IgD-negative memory B cell (primary cell): Measurements from ENCODE around the gene MAML3. TPM values are rescaled to one million over a fixed set of nuclear protein-coding genes. Genes with fewer than 3 reads are reported as not detected.

ENCODE experiments used
- H3K27ac Mint-ChIP-seq, 3 donors: one replicate each; pipeline ENCODE4 v1.8.0; 2020 to 2022; ENCODE audit warnings: mild to moderate bottlenecking in 3 of 3, mixed read lengths in 3 of 3, moderate library complexity in 1 of 3
- H3K27me3 Mint-ChIP-seq: one replicate; pipeline ENCODE4 v1.8.0; 2021; ENCODE audit warnings: mixed read lengths
- H3K36me3 Mint-ChIP-seq: one replicate; pipeline ENCODE4 v1.8.0; 2020; ENCODE audit warnings: mild to moderate bottlenecking, mixed read lengths
- H3K4me1 Mint-ChIP-seq, 3 donors: one replicate each; pipeline ENCODE4 v1.8.0; 2020 to 2022; ENCODE audit warnings: mixed read lengths in 3 of 3, mild to moderate bottlenecking in 1 of 3
- H3K4me3 Mint-ChIP-seq, 4 donors: one replicate each; pipeline ENCODE4 v1.8.0; 2020 to 2022; ENCODE audit warnings: mild to moderate bottlenecking in 4 of 4, mixed read lengths in 4 of 4, moderate library complexity in 3 of 4
- H3K9me3 Mint-ChIP-seq, 3 donors: one replicate each; pipeline ENCODE4 v1.8.0; 2020 to 2021; ENCODE audit warnings: mixed read lengths in 3 of 3, mild to moderate bottlenecking in 1 of 3
- polyA plus RNA-seq: library from polyadenylated mRNA; unstranded; fragments of 300-500 nt; fragmentation: Illumina TruSeq; gene quantifications from one replicate; pipeline ENCODE4 v1.2.3, GENCODE V29; 2021

MAML3 gene
- polyA plus RNA-seq, 1 donor from 2014 or later, result 0.03 TPM

- peaks cover 0 to 6% (median 1%) of the 10 kb centered on the region in 3 donors for H3K4me1 Mint-ChIP-seq
- no peaks in the 10 kb centered on the region for H3K36me3 Mint-ChIP-seq
- H3K4me3 Mint-ChIP-seq, result no peak overlapping the region
- no peak overlapping the region for H3K27ac Mint-ChIP-seq
- H3K27me3 Mint-ChIP-seq, result peaks cover 28% of the 10 kb centered on the region
- H3K9me3 Mint-ChIP-seq, result no peaks in the 10 kb centered on the region
Observed at GRCh38 chr4:139854668-139855403, 299.1 kb downstream of the MAML3 start.

DNA sequence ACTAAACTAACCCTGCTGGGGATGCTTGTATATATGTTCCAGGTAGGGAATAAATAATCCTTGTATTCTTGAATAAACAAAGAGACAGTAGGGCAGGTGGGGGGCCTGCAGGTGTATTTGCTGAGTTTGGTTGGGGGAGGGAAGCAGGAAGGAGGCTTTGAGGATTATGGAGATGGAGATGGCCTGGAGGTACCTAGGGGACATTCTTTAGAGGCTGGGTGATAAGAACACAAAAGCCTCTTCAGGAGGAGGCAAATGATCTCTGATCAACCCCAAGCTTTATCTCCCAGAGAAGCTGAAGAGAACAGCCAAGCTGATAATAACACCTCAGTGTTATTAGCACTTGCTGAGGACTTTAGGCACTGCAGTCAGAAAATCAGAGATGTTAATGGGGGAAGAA, 300.7 kb downstream of the MAML3 start:
- H3K36me3 Mint-ChIP-seq, result no peaks in the 10 kb centered on the region
- no peak overlapping the region for H3K4me3 Mint-ChIP-seq
- no peak overlapping the region for H3K27ac Mint-ChIP-seq
- H3K27me3 Mint-ChIP-seq, result peaks cover 18% of the 10 kb centered on the region
- peaks cover 0 to 6% (median 0%) of the 10 kb centered on the region in 3 donors for H3K4me1 Mint-ChIP-seq
- no peaks in the 10 kb centered on the region for H3K9me3 Mint-ChIP-seq

DNA sequence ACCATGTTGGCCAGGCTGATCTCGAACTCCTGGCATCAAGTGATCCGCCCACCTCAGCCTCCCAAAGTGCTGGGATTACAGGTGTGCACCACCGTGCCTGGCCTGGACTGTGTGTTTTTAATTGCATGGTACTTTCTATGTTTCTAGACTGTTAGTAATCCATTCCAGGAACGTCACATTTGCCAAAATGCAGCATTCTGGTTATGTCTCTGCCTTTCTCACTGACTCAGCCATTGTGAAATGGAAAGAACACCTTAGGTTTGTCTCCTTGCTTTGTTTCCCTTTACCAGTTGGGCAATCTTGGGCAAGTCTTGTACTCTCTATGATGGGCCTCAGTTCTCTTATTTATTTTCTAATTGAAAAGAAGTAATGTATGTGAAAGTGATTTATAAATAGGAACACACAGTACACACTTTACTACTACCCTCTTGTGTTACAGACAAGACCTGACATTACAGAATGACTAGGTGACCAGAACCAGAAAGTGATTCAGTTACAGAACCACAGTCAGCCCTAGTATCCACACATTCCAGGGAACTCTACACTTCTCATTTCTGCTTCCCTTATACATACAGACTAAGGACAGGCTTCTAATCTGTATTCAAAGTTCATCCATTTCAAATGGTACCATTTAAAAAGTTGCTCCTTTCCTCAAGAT, 301.2 kb downstream of the MAML3 start:
- no peaks in the 10 kb centered on the region for H3K36me3 Mint-ChIP-seq
- peaks cover 0 to 6% (median 0%) of the 10 kb centered on the region in 3 donors for H3K4me1 Mint-ChIP-seq
- peaks cover 15% of the 10 kb centered on the region for H3K27me3 Mint-ChIP-seq
- no peak overlapping the region for H3K27ac Mint-ChIP-seq
- H3K4me3 Mint-ChIP-seq, result no peak overlapping the region
- no peaks in the 10 kb centered on the region for H3K9me3 Mint-ChIP-seq

- H3K4me1 Mint-ChIP-seq, result peaks cover 0 to 6% (median 0%) of the 10 kb centered on the region in 3 donors
- peaks cover 9% of the 10 kb centered on the region for H3K27me3 Mint-ChIP-seq
- H3K36me3 Mint-ChIP-seq, result no peaks in the 10 kb centered on the region
- H3K9me3 Mint-ChIP-seq, result no peaks in the 10 kb centered on the region
- no peak overlapping the region for H3K27ac Mint-ChIP-seq
- no peak overlapping the region for H3K4me3 Mint-ChIP-seq
Observed at GRCh38 chr4:139851639-139852038, 302.3 kb downstream of the MAML3 start.

DNA sequence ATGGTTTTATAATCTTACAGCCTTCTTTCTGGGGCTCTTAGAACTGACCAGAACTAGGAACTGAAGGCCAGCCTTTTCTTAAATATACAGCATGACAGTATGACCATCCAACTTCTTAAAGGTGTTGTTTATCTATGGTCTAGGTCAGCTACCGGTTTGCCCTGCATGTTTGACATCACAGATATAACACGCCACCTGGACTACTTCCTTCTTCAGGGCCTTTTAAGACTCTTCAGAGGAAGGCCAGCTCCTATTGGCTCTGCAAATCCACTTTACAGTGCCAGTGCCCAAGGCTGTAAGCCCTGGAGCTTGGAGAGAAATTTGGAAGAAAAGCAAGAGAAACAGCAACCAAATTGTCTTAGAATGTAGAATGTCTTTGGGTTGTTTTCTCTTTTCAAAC, 302.9 kb downstream of the MAML3 start:
- Mint-ChIP-seq H3K27ac (no peak overlapping the region), H3K4me3 (no peak overlapping the region), H3K9me3 (no peaks in the 10 kb centered on the region), H3K36me3 (no peaks in the 10 kb centered on the region), H3K4me1 (peaks cover 0 to 6% (median 0%) of the 10 kb centered on the region in 3 donors), H3K27me3 (peaks cover 7% of the 10 kb centered on the region)

DNA sequence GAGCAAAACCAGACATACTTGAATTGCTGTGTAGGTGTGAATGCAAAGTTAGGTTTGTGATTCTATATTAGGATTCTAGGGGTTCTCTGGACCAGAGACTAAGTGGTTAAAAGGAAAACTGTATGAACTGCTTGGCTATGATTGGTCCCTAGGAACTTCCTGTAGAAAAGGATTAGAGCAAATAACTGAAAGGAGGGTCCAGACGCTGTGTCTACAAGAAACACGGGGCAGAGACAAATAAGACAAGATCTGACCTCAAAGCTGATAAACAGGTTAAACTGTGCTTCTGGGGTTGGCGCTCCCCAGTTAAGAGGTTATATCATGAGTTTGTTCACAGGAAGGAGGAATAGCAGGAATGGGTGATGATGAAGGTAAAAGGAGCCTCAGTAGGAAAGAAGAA, 304.8 kb downstream of the MAML3 start:
- Mint-ChIP-seq H3K27ac (no peak overlapping the region), H3K27me3 (peaks cover 5% of the 10 kb centered on the region), H3K4me1 (peaks cover 0 to 6% (median 0%) of the 10 kb centered on the region in 3 donors), H3K4me3 (no peak overlapping the region), H3K36me3 (no peaks in the 10 kb centered on the region), H3K9me3 (peaks cover 0 to 3% (median 0%) of the 10 kb centered on the region in 3 donors)

DNA sequence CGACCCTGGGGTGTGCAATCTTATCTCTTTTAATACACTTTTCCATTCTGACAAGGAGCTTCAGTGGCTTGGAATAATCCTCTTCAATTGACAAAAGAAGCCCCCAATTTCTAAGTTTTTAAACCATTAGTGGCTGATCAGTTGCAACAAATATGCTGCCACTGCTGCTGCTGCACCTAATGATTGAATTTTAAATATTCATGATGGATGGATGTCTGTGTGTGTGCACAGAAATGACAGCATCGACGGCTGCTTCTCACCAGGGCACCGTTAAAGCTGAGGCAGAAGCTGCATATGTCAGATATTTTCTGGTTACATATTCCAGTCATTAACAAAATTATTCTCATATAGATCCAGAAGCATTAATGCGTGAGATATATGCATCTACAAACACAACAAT, 306.0 kb downstream of the MAML3 start:
- H3K4me3 Mint-ChIP-seq, result no peak overlapping the region
- H3K27me3 Mint-ChIP-seq, result peaks cover 3% of the 10 kb centered on the region
- no peak overlapping the region for H3K27ac Mint-ChIP-seq
- H3K9me3 Mint-ChIP-seq, result peaks cover 0 to 3% (median 0%) of the 10 kb centered on the region in 3 donors
- no peaks in the 10 kb centered on the region for H3K36me3 Mint-ChIP-seq
- H3K4me1 Mint-ChIP-seq, result peaks cover 0 to 6% (median 0%) of the 10 kb centered on the region in 3 donors

DNA sequence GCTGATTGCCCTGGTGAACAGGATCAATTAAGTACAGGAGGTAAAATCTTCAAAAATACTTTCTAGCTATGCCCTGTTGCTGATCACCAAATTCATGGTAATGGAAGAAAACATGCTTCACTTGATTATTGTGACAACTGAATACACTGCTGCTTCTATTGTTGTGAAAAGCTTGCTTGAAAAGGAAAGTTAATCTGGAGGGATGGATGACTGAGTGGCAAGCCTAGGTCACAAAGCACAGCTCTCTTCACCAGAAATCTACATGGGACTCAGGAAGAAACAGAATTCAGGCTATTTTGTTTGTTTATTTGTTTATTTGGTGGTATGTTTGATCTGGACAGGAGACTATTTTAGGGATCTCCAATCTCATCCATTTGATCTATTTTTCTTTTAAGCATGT, 306.4 kb downstream of the MAML3 start:
- Mint-ChIP-seq H3K4me1 (peaks cover 0 to 6% (median 0%) of the 10 kb centered on the region in 3 donors), H3K4me3 (peak overlapping the region in 1 of 4 donors; percentile 35), H3K27me3 (peaks cover 2% of the 10 kb centered on the region), H3K36me3 (no peaks in the 10 kb centered on the region), H3K27ac (no peak overlapping the region), H3K9me3 (peaks cover 0 to 3% (median 0%) of the 10 kb centered on the region in 3 donors)

GRCh38 chr4:139846766-139847165, 307.2 kb downstream of the MAML3 start:
- H3K36me3 Mint-ChIP-seq, result no peaks in the 10 kb centered on the region
- peaks cover 0 to 3% (median 0%) of the 10 kb centered on the region in 3 donors for H3K9me3 Mint-ChIP-seq
- peaks cover 2% of the 10 kb centered on the region for H3K27me3 Mint-ChIP-seq
- H3K4me1 Mint-ChIP-seq, result peaks cover 0 to 5% (median 0%) of the 10 kb centered on the region in 3 donors
- H3K27ac Mint-ChIP-seq, result no peak overlapping the region
- no peak overlapping the region for H3K4me3 Mint-ChIP-seq

GRCh38 chr4:139845453-139846093, 308.4 kb downstream of the MAML3 start:
- Mint-ChIP-seq H3K36me3 (no peaks in the 10 kb centered on the region), H3K9me3 (peaks cover 0 to 3% (median 0%) of the 10 kb centered on the region in 3 donors), H3K27ac (no peak overlapping the region), H3K4me3 (no peak overlapping the region), H3K4me1 (no peaks in the 10 kb centered on the region), H3K27me3 (peaks cover 2% of the 10 kb centered on the region)

- H3K9me3 Mint-ChIP-seq, result peaks cover 0 to 3% (median 0%) of the 10 kb centered on the region in 3 donors
- H3K4me1 Mint-ChIP-seq, result no peaks in the 10 kb centered on the region
- H3K4me3 Mint-ChIP-seq, result no peak overlapping the region
- no peak overlapping the region for H3K27ac Mint-ChIP-seq
- no peaks in the 10 kb centered on the region for H3K36me3 Mint-ChIP-seq
- peaks cover 3% of the 10 kb centered on the region for H3K27me3 Mint-ChIP-seq
Observed at GRCh38 chr4:139844459-139845036, 309.4 kb downstream of the MAML3 start.

DNA sequence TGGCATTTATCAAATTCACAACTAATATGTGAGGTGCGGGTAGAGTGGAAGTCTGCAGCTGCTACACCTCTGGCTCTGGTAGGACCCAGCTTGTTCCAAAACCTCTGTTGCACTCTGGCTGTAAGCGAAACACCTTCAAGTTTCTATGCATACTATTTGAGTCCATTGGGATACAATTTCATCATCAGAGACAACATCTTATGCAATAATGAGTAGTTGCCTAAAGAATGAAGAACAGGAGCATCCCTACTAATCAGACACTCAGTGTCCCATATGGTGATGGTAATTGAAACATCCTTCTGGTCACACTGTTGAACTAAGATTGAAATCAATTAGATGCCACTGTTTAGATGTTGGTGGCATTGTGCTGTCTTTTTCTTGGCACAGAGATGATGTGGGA, 309.9 kb downstream of the MAML3 start:
- Mint-ChIP-seq H3K27me3 (peaks cover 3% of the 10 kb centered on the region), H3K9me3 (peaks cover 0 to 3% (median 0%) of the 10 kb centered on the region in 3 donors), H3K27ac (no peak overlapping the region), H3K36me3 (no peaks in the 10 kb centered on the region), H3K4me1 (no peaks in the 10 kb centered on the region), H3K4me3 (no peak overlapping the region)

- Mint-ChIP-seq H3K27ac (no peak overlapping the region), H3K4me3 (no peak overlapping the region), H3K27me3 (peaks cover 3% of the 10 kb centered on the region), H3K36me3 (no peaks in the 10 kb centered on the region), H3K9me3 (peaks cover 0 to 3% (median 0%) of the 10 kb centered on the region in 3 donors), H3K4me1 (no peaks in the 10 kb centered on the region)
Observed at GRCh38 chr4:139843641-139844040, 310.3 kb downstream of the MAML3 start.

DNA sequence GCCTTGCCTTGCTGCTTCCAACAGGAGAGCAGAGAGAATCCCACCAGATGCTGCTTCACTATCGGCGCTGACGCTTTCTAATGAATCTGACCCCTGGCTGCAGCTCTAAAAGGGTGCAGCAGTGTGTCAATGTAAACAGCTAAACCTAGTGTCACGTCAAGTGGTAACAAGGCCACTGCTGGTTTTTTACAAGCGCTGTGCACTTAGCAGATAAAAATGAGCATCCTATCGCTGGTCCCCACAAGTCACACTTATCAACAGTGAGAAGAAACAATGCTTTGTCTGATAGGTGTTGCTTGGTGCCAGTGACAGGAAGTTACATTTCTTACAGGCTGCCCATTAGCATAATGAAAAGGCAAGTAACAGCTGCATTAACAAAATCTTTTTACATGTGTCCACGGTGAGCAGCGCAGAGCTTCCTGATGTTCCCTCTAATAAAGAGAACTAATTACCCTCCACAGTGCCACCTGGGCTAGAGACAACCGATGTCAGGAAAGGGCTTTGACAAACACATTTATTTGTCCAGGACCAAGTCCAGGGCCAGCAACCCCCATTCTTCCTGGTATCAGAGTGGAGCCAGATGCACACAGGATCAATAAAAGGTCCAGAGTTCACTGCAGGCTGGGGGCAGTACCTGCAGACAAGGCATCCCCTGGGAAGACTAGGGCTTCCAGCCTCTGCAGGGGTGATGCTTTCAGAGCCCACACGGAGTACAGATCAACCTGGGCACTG, 312.4 kb downstream of the MAML3 start:
- peak overlapping the region in 1 of 3 donors; percentile 51 for H3K27ac Mint-ChIP-seq
- H3K36me3 Mint-ChIP-seq, result no peaks in the 10 kb centered on the region
- H3K4me3 Mint-ChIP-seq, result no peak overlapping the region
- no peaks in the 10 kb centered on the region for H3K4me1 Mint-ChIP-seq
- H3K27me3 Mint-ChIP-seq, result peaks cover 3% of the 10 kb centered on the region
- H3K9me3 Mint-ChIP-seq, result peaks cover 0 to 3% (median 0%) of the 10 kb centered on the region in 3 donors
